Kidney (tissue), 14 donors: ENCODE results near the gene ZNF148. TPM values are rescaled to one million over a fixed set of nuclear protein-coding genes. Genes with fewer than 3 reads are reported as not detected.
A peak's percentile ranks its signal among the peaks of the same experiment; 100 is the strongest.

Source experiments
- DNase-seq, 5 donors: peaks; one replicate each; pipeline ENCODE4 v3.0.0-alpha.2; 2013 to 2020
- FAIRE-seq: peaks from 2 replicates; lab custom pipeline; 2012; peaks lifted over from hg19 to GRCh38; lab: Jason Lieb, UNC
- H3K27ac ChIP-seq, 2 donors: one replicate each; pipeline ENCODE4 v1.7.0; 2013; ENCODE audit warnings: low read depth in 2 of 2, low read length in 2 of 2, inconsistent platforms in 1 of 2
- H3K27me3 ChIP-seq: one replicate; pipeline ENCODE4 v1.7.1; 2013; ENCODE audit warnings: low read length, inconsistent platforms; ENCODE audit not compliant: control insufficient read depth, insufficient read depth
- H3K36me3 ChIP-seq, 3 donors: one replicate each; pipeline versions ENCODE4 v1.7.0 to v1.7.1; 2013; ENCODE audit warnings: low read length in 3 of 3, control low read depth in 1 of 3, inconsistent platforms in 1 of 3; ENCODE audit not compliant: insufficient read depth in 3 of 3, control insufficient read depth in 2 of 3
- H3K4me1 ChIP-seq, 3 donors: one replicate each; pipeline versions ENCODE4 v1.7.0 to v1.7.1; 2013; ENCODE audit warnings: low read length in 3 of 3, inconsistent platforms in 1 of 3, low read depth in 1 of 3; ENCODE audit not compliant: control insufficient read depth in 2 of 3, insufficient read depth in 2 of 3
- H3K4me3 ChIP-seq, 3 donors: one replicate each; pipeline versions ENCODE4 v1.7.0 to v1.8.1; 2013; ENCODE audit warnings: low read length in 3 of 3, control low read depth in 1 of 3, inconsistent platforms in 1 of 3
- H3K9ac ChIP-seq, 3 donors: one replicate each; pipeline versions ENCODE4 v1.7.0 to v1.7.1; 2013; ENCODE audit warnings: low read length in 3 of 3, control low read depth in 1 of 3, inconsistent platforms in 1 of 3
- H3K9me3 ChIP-seq, 3 donors: one replicate each; pipeline versions ENCODE4 v1.7.0 to v1.7.1; 2013; ENCODE audit warnings: low read length in 3 of 3, control low read depth in 1 of 3, inconsistent platforms in 1 of 3; ENCODE audit not compliant: control insufficient read depth in 2 of 3, insufficient read depth in 1 of 3
- CTCF ChIP-seq: IDR thresholded peaks from 3 replicates; pipeline ENCODE4 v1.5.1; 2012; ENCODE audit warnings: mild to moderate bottlenecking, moderate library complexity, borderline replicate concordance; ENCODE audit not compliant: insufficient read depth; ENCODE audit errors: extremely low read depth
- intact Hi-C: fragments of 100-400 bp; cut with DNase I; formaldehyde crosslinking; loops from one replicate; pipeline ENCODE4 v1.11.1; 2022
- polyA plus RNA-seq: library from polyadenylated mRNA; stranded (reverse); fragments of 350-450 nt; fragmentation: Illumina TruSeq; extraction: RNeasy Lipid Tissue Mini Kit (QIAGEN cat#74804); gene quantifications from one replicate; pipeline ENCODE4 v1.2.3, GENCODE V29; 2014; ENCODE audit warnings: low read depth, low replicate concordance; ENCODE audit not compliant: insufficient read depth
- total RNA-seq: library from RNA; stranded (reverse); fragmentation: NEBNext Ultra II Directional; extraction: Animal tissue kit (Norgen Biotek cat#: 25700); gene quantifications from one replicate; pipeline ENCODE4 v1.2.1, GENCODE V29; 2021
- donor health status: control.
- donor health status: control.
- donor health status: control.
- donor health status: control.
- donor health status: control.
- donor health status: DM: yes; HTN: yes; CAD: no.
- donor health status: Normal renal cell carcinoma (clear cell type).

The ZNF148 gene
- total and polyA plus RNA-seq, 2 donors from 2014 or later, result 5.4 to 74.4 TPM

GRCh38 chr3:125318871-125319270 is 56.3 kb downstream of the ZNF148 start:
- H3K4me1 ChIP-seq, result peaks cover 0 to 8% (median 6%) of the 10 kb centered on the region in 3 donors
- DNase-seq (peak in 2 of 5 donors; percentile 41 to 53), FAIRE-seq (no peak)
- no peaks in the 10 kb centered on the region for H3K36me3 ChIP-seq
- H3K9ac ChIP-seq, result no peak overlapping the region
- H3K4me3 ChIP-seq, result peak overlapping the region in 1 of 3 donors; percentile 24
- no peaks in the 10 kb centered on the region for H3K27me3 ChIP-seq
- no peaks in the 10 kb centered on the region for H3K9me3 ChIP-seq
- TF ChIP-seq CTCF, result no peak
- H3K27ac ChIP-seq, result no peak overlapping the region
- intact Hi-C loops, result no loop called here

GRCh38 chr3:125318167-125318865 is 56.8 kb downstream of the ZNF148 start:
- H3K9me3 ChIP-seq, result no peaks in the 10 kb centered on the region
- H3K27me3 ChIP-seq, result no peaks in the 10 kb centered on the region
- TF ChIP-seq CTCF, result no peak
- intact Hi-C loops, result no loop called here
- H3K27ac ChIP-seq, result peak overlapping the region in 1 of 2 donors; percentile 6
- H3K36me3 ChIP-seq, result peaks cover 0 to 1% (median under 1%) of the 10 kb centered on the region in 3 donors
- DNase-seq (peak in 2 of 5 donors; percentile 60 to 70), FAIRE-seq (peak; percentile 85)
- no peak overlapping the region for H3K9ac ChIP-seq
- peaks cover 0 to 8% (median 6%) of the 10 kb centered on the region in 3 donors for H3K4me1 ChIP-seq
- H3K4me3 ChIP-seq, result peak overlapping the region in 1 of 3 donors; percentile 24

GRCh38 chr3:125317761-125318160 is 57.4 kb downstream of the ZNF148 start:
- no peaks in the 10 kb centered on the region for H3K27me3 ChIP-seq
- TF ChIP-seq CTCF, result no peak
- FAIRE-seq (peak; percentile 21), DNase-seq (no peak)
- intact Hi-C loops, result no loop called here
- H3K27ac ChIP-seq, result peak overlapping the region in 1 of 2 donors; percentile 6
- no peak overlapping the region for H3K4me3 ChIP-seq
- peaks cover 0 to 8% (median 6%) of the 10 kb centered on the region in 3 donors for H3K4me1 ChIP-seq
- peaks cover 0 to 4% (median 2%) of the 10 kb centered on the region in 3 donors for H3K36me3 ChIP-seq
- no peaks in the 10 kb centered on the region for H3K9me3 ChIP-seq
- no peak overlapping the region for H3K9ac ChIP-seq
